ENCODE data around the gene B3GNT3.
A peak's percentile ranks its signal among the peaks of the same experiment; 100 is the strongest.
"Not testable (repeated sequence)": the region's sequence is repeated elsewhere in the genome, so short reads cannot be mapped to it uniquely, and the experiment has no call there.

B3GNT3 gene

DNA sequence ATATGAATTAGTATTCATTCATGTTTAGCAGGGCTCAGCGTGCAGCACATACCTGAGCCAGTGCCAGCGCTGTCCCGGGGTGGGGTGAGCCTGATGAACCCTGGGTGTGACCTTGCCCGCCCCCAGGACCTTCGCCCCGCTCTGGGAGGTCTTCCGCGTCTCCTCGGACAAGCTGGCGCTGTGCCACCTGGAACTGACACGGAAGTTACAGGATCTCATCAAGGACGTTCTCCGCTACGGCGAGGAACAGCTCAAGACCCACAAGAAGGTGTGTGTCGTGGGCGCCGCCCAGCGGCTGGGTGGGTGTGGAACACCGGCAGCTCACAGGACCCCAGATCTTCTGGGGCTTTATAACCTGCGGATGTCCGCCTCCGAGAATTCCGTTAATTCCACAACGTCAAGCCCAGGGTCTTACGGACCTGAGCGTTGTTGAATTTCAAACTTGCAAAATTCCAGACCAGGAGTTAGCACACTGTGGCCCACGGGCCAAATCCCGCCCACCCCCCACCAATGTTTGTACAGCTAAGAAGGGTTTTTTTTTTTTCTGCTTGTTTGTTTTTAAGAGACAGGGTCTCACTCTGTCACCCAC lies 28.3 kb upstream of the B3GNT3 start:
- DNase-seq (ENCODE audit: low spot score): no peak

GRCh38 chr19:17767559-17767958 lies 27.4 kb upstream of the B3GNT3 start:
- no peak for DNase-seq (ENCODE audit: low spot score)

DNA sequence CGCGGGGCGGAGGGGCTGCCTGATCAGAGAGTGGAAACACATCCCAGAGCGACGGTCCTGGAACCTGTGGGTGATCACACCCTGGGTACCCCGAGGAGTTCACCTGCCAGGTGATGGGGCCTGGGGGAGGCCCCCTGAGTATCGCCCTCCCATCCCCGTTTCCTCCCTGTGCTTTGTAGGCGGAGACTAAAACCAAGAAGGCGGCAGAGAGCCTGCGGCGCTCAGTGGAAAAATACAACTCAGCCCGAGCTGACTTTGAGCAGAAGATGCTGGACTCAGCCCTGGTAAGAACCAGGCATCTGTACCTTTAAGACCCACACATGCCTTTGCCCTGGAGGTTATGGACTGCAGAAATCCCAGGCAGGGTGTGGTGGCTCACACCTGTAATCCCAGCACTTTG lies 24.3 kb upstream of the B3GNT3 start:
- no peak for DNase-seq (ENCODE audit: low spot score)

- no peak for DNase-seq (ENCODE audit: low spot score)
Observed at GRCh38 chr19:17772172-17772571, 22.8 kb upstream of the B3GNT3 start.

DNA sequence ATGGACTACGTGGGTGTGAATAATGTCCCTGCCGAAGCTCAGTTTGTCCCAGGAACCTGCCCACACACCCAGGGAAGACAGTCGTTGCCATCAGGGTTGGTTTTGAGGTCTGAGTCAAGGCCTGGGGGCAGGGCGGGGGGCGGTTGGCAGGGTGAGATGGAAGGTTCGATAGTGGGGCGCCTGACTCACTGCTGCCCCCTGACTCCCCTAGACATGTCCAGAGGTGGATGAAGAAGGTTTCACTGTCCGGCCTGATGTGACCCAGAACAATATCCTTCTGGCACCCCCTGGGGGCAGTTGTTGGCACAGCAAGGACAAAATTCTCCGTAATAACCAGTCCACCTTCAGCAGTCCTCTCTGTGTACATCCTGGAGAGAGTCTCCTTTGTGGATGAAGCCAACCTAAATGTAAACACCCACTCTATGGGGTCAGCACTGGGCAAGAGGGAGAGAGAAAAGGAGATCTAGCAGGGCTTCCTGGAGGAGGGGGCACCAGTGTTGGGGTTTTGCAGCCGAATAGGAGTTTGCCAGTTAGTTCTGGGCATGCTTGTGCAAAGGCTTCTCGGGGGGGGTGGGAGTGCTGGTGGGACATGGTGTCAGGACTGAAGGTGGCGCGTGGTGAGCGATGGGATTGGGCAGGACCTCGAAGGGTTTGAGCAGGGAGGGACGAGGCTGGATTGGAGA lies 19.6 kb upstream of the B3GNT3 start:
- DNase-seq (ENCODE audit: low spot score): peak; percentile 31

DNA sequence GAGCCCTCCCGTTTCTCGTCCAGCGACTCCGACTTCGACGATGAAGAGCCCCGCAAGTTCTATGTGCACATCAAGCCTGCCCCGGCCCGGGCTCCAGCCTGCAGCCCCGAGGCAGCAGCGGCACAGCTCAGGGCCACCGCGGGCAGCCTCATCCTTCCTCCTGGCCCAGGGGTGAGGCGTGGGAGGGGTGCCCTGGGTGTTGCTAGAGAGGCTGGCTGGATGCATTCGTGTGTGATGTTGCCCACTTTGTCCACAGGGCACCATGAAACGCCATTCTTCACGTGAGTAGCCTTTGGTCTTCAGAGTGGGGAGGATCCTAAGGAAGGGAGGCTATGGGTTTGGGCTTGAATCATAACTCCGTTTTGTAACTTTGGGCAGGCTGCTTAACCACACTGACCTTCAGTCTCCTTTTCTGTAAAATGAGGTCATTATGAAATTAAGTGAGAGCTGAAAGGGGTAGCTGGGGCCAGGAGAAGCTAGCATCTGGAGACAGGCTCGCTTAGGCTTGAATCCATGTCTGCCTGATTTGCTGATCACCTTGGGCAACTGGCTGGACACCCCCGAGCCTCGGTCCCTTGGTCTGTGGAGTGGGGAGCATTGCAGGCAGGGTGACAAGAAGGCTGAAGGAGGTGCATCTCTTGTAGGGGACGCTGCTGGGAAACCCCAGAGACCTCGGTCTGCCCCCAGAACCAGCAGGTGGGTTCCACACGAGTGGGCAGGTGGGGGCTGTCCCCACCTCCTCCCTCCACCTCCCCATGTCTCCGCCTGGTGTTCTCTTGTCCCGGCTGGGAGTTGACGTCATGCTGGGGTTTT lies 18.7 kb upstream of the B3GNT3 start:
- no peak for DNase-seq (ENCODE audit: low spot score)

DNA sequence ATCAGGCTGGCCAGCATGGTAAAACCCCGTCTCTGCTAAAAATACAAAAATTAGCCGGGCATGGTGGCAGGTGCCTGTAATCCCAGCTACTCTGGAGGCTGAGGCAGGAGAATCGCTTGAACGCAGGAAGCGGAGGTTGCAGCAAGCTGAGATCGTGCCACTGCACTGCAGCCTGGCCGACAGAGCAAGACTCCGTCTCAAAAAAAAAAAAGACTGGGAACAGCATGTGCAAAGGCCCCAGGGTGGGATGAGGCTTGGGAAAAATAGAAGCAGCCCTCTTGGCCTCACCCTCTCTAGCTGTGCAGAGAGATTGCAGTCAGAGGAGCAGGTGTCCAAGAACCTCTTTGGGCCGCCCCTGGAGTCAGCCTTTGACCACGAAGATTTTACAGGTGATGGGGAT lies 17.1 kb upstream of the B3GNT3 start:
- DNase-seq (ENCODE audit: low spot score): not testable (repeated sequence)

- DNase-seq (ENCODE audit: low spot score): peak; percentile 71
Observed at GRCh38 chr19:17778251-17778967, 16.5 kb upstream of the B3GNT3 start.

GRCh38 chr19:17778968-17779929 lies 15.7 kb upstream of the B3GNT3 start:
- DNase-seq (ENCODE audit: low spot score): peak; percentile 85

DNA sequence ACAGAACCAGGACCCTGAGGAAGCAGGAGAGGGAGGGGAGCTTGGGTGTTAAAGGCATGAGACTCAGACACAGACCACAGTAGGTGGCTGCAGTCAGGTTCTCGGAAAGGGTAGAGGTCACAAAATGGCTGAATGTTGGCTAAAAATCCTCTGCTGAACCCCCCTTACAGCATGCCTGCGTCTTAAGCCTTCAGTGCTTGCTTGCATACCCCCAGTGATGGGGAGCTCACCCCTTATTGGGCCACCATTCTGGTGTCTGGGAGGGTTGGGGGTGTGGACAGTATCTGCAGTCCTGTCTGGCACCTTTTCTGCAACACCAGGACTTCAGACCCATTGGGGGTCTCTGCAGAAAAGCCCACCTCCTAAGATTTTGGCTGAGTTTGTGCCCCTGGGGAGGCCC lies 14.2 kb upstream of the B3GNT3 start:
- DNase-seq (ENCODE audit: low spot score): no peak

- not testable (repeated sequence) for DNase-seq (ENCODE audit: low spot score)
Observed at GRCh38 chr19:17783721-17784120, 11.2 kb upstream of the B3GNT3 start.

DNA sequence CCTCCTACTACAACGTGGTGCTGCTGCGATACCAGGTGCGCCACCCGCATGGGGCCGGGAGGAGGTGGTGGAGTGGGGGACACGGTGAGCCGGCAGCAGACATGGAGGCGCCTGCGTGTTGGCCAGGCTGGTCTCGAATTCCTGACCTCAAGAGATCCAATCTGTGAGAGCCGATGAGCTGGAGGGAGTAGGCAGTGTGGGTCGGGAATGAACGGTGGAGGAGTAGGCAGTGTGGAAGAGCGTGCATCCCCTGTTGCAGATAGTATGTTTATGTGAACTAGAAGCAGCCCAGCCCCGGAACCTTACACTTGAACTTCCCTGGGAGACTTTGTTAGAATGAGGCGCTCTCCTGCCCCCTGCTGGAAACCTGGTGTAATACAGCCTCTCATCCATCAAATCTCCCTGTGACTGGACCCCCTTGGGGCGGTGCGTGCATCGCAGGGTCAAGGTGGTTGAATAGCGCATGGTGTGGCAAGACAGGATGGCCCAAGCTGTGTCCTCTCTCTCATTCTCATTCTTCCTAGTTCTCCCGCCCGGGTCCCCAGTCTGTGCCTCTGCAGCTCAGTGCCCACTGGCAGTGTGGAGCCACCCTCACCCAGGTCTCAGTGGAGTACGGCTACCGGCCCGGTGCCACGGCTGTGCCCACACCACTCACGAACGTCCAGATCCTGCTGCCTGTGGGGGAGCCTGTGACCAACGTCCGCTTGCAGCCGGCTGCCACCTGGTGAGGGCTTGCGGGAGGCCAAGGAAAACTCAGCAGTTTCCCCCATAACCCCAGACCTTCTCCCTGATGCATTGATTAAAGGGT lies 10.5 kb upstream of the B3GNT3 start:
- peak; percentile 77 for DNase-seq (ENCODE audit: low spot score)

- no peak for DNase-seq (ENCODE audit: low spot score)
Observed at GRCh38 chr19:17787274-17787913, 7.5 kb upstream of the B3GNT3 start.

- no peak for DNase-seq (ENCODE audit: low spot score)
Observed at GRCh38 chr19:17788632-17789031, 6.3 kb upstream of the B3GNT3 start.

DNA sequence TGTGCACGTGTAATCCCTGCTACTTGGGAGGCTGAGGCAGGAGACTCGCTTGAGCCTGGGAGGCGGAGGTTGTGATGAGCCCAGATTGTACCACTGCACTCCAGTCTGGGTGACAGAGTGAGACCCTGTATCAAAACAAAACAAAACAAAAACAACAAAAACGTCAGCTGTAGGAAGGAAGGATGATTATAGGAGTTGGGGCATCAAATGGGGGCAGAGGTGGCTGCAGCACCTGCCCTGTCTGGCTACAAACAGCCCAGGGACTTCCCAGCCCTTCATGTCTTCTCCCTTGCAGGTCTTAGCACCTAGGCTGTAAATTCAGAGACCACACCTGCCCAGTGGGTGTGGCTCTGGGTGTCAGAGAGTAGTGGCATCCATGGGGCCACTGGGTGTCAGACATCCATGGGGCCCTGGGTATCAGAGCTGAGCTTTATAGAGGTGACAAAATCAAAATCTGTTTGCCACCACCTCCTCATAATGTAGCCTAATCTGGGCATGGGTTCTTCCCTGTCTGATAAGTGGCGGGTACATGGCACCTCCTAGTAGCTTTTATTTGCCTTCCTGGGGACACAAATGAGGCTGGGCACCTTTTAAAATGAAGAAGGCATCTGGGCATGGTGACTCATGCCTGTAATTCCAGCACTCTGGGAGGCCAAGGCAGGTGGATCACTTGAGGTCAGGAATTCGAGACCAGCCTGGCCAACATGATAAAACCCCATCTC lies 4.7 kb upstream of the B3GNT3 start:
- DNase-seq (ENCODE audit: low spot score): no peak

DNA sequence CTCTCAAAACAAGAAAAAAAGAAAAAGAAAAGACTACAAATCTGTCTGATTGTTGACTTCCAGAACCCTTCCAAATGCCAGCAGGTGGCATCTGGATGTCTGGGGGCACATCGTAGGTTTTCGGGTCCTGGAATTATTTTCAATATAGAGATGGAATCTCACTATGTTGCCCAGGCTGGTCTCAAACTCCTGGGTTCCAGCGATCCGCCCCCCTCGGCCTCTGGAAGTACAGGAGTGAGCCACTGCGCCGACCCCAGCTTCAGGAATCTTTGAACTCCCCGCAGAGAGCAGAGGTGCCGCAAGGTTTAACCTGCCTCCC lies 567 bp upstream of the B3GNT3 start:
- no peak for DNase-seq (ENCODE audit: low spot score)

DNA sequence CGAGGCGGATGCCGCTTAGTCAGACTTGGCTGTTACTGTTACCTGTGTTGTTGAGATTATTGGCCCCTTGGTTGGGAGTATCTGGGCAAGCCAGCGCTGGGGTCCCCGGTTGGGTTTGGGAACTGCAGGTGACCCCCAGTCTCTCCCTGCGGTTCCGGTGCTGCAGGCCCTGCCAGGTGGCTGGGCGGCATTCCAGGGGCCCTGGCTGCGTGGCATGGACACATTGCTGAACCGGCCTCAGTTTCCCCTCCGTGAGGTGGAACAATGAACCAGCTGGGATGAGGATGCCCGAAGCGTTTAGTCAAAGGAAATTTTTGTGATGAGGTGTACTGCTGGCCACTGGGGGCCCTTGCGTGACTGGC lies 538 bp downstream of the B3GNT3 start:
- no peak for DNase-seq (ENCODE audit: low spot score)

GRCh38 chr19:17796013-17796837 lies 1.3 kb downstream of the B3GNT3 start:
- DNase-seq (ENCODE audit: low spot score): no peak

Measured in SK-N-DZ (cell line).